Cortex of kidney (tissue), 1 donor: ENCODE results near the gene MLLT11.
A peak's percentile ranks its signal among the peaks of the same experiment; 100 is the strongest.

Experiments
- DNase-seq: peaks from one replicate; lab custom pipeline; 2025; lab: John Stamatoyannopoulos, UW

The MLLT11 gene, protein sequence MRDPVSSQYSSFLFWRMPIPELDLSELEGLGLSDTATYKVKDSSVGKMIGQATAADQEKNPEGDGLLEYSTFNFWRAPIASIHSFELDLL

DNA sequence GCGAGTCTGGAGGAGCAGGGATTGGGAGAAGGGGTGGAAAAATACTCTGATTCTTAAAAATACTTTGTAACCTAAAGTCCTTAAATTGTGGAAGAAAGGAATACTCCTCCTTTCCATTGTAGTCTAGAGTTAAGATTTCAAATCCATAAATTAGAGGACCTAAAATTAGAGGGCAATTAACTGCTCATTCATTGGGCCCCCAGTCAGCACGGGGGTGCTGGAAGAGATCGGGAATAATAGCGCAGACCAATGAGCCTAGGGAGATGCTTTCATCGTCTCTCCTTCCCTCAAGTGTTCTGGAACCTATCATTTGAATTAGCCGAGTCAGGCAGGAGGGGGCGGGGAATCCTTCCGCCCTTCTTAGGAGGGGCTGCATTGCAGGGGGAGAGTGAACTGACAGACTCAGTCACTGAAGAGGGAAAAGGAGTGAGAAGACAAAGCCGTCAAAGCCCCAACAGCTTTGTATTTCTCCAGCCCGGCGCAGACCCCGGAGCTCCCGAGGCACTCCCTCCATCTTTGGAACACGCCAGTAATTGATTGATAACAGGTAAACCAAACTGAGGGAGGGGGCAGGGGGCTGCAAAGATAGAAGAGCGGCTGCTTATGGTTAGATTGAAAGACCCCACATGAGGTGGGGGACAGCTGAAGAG lies at the start of gene MLLT11:
Gene MLLT11 (plus strand): TSS at position 391 of the 650 bp plus-strand sequence. CDS start 6,828 bp downstream, outside the sequence.
- DNase-seq, result no peak

DNA sequence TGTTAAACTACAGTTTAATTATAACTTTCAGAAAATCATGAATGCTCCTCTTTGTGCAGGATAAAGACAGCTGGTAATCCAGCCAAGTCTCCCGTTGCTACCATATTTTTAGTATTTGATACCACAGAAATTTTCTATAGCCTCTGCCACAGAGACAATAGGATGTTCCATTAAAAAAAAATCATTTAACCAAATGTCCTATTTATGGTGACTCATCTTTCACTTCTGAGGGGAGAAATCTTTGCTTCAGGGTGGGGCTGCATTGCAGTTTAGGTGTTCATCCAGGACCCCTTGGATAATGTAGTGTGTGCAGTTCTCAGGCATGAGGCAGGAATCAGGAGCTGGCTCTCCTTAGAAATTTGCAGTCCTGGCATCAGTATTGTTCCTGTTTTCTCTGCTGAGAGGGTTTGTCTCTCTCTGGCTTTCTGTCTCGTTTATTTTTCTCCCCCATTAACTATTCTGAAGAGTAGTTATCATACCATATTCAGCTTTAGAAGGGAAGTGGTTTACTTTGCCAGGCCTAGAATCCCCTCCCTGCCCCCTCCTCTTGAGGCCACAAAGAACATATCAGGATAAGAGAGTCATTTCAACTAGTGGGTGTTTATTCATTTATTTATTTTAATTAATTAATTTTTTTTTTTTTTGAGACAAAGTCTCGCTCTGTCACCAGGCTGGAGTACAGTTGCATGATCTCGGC lies 48.9 kb upstream of the MLLT11 start:
- no peak for DNase-seq

DNA sequence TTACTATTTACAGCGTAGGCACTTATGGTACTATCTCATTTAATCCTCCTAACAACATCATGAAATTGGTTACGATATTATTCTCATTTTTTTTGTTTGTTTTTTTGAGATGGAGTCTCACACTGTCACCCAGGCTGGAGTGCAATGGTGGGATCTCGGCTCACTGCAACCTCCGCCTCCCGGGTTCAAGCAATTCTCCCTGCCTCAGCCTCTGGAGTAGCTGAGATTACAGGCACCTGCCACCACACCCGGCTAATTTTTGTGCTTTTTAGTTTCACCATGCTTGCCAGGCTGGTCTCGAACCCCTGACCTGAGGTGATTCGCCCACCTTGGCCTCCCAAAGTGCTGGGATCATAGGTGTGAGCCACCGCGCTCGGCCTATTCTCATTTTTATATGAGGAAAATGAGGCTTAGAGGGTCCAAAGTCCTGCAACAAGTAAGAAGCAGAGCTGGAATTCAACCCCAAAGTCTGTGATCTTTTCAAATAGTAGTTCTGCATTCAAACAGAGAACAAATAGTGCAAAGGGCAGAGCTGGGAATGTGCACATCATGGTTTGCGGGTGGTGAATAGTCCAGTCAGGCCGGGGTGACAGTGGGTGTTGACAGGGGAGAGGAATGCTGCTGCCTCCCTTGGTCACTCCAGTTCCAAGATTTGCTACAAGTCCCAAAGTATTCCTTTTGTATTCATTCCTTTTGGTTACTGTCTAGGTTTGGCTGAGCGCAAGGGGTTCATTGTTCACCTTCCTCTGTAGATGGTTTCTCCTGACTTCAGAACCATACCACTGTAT lies 47.3 kb upstream of the MLLT11 start:
- no peak for DNase-seq

DNA sequence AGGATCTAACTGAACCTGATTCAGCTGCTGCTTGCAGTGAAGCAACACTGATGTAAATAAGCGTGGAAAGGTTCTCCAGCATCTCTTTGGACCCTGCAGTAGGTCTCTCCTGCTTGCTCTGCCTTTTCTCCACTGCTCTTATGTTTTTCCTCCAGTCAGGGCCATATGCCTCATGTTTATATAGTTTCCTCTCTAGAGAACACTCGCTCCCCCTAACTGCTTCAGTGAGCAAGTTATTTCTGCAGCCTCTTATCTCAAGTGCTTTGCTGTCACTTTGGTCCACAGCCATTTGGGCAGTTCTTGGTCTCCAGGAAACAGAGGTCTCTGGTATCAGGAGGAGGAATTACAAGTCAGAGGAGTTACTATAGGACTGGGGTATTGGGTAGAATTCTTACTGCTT lies 46.7 kb upstream of the MLLT11 start:
- DNase-seq, result no peak

DNA sequence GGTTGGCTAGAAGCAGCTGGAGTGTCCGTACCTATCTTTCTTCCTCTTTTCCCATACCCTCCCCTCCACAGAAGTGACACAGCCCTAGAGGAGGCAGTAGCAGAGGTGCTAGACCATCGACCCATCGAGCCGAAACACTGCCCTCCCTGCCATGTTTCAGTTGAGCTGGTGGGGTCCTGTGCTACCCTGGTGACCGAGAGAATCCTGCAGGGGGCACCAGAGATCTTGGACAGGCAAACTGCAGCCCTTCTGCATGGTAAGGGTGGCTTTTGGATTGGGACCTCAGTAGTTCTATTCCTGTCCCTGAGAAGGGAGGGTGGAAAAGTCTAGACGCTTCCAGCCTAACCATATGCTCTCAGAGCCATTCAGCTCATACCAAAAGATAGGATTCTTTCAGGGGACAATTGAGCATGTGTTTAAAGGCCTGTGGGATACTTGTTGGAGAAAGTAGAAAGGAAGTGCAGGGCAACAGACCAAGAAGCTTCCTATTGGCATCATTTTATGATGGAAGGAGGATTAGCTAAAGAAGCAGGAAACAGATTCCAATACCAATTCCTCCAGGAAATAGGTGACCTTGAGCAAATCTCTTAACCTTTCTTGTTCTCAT lies 35.6 kb upstream of the MLLT11 start:
- DNase-seq, result no peak

DNA sequence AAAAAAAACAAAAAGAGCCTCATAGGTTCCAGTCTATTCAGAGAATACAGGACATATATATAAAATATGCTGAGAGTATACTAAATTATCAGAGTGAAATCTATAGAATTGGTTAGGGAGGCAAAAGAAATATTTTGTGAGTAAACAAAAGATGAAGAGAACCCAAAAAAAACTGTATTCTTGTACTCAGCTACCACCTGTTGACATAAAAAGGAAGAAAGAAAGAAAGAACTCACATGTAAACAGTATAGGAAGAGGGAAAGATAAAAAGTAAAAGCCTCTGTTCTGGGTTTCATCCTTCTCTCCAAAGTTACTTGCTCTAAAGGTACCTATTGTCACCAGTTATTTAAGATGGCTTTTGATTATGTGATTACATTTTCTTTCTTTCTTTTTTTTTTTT lies 33.7 kb upstream of the MLLT11 start:
- no peak for DNase-seq

DNA sequence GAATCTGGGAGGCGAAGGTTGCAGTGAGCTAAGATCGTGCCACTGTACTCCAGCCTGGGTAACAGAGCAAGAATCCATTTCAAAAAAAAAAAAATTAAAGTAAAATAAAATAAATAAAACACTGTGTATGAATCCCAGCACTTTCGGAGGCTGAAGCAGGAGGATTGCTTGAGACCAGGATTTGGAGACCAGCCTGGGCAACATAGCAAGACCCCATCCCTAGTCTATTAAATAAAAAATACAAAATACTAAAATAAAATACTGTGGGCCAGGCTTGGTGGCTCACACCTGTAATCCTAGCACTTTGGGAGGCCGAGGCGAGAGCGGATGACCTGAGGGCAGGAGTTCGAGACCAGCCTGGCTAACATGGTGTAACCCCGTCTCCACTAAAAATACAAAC lies 28.0 kb upstream of the MLLT11 start:
- no peak for DNase-seq

DNA sequence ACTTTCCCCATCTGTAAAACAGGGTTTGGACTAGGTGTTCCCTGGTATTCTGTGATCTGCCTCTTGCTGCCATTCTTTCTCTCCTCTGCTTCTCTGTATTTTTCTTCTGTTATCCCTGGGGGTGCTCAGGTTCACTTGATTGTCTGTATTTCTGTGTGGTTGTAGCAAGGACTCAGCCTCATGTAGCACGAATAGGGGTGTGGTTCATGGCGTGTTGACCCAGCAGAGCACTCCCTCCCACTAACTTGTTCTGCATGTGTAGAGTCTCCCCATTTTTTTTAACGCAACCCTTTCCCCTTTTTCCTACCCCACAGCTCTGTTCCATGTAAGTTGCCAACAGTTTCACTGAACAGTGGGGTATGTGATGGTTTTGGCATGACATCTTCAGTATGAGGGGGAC lies 25.0 kb upstream of the MLLT11 start:
- no peak for DNase-seq

DNA sequence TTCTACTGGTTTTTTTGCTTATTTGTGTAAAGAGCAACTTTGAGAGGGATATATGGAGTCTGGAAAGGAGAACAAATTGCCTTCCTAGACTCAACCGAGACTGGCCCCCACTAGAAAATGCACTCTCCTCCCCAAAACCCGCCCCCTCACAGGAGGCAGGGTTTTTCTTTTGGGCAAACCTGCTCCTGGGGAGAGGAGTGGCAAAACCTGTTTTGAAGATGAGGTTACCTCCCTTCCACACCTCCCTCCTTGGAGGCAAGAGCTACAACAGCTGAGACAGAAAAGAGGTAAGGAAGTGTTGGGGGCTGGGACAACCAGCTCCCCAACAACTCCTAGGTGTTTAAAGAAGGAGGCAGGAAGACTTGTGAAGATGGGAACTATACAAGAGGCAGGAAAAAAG lies 23.8 kb upstream of the MLLT11 start, which contains the start of gene BNIPL:
Gene BNIPL (plus strand): TSS at position 231 of the 400 bp plus-strand sequence. CDS start 140 bp downstream, at position 371.
- DNase-seq, result no peak

DNA sequence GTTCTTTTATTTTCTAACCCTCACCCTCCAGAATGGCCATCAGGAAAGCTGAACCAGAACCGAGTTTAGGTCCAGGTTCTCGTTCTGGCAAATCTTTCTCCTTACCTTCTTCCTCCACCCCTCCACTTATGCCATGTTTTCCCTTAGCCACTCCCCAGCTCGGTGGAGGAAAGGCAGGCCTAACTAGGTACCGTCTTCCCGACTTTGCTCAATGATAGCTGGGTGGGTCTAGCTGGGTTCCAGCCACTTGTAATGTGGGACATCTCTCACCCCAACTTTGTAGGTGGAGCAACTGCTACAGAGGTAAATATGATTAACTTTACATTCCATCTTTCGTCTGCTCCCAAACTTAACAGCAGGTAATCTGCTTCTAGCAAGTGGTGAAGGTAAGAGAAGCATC lies 23.2 kb upstream of the MLLT11 start:
- no peak for DNase-seq

DNA sequence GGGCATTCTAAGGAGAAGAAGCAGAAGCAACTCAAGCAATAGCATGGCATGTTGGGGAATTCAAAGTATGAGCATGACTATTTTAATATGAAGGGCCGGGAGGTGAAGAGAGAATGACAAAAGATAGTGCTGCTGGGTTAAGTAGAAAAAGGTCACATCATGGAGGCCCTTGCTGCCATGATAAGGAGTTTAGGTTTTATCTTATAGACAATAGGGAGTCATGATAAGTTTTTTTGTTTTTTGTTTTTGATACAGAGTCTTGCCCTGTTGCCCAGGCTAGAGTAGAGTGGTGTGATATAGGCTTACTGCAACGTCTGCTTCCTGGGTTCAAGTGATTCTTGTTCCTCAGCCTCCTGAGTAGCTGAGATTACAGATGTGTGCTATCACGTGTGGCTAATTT lies 20.7 kb upstream of the MLLT11 start:
- DNase-seq, result no peak

DNA sequence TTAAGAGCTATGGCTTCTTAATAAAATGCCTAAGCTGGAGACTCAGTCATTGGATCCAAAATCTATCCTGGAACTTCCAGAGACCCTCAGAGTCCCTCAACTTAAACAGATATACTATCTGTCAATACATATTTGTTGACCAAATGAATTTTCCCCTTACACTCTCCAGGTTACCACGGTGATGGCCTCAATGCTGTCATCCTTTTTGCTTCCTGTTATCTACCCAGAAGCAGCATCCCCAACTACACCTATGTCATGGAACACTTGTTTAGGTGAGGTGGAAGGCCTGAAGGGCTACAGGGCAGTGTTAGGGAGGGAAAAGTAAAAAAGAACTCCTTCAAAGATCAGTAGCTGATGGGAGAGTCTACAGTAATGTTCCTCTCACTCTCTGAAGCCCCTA lies 17.0 kb upstream of the MLLT11 start:
- DNase-seq, result no peak

DNA sequence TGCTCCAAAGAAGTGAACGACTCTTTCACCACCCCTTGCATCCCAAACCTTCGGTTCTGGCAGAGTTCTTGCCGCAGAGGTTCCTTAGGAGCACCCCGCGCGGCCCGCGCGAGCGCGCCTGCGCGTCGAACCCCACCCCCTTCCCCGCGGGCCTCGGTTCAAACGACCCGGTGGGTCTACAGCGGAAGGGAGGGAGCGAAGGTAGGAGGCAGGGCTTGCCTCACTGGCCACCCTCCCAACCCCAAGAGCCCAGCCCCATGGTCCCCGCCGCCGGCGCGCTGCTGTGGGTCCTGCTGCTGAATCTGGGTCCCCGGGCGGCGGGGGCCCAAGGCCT lies 12.6 kb upstream of the MLLT11 start, which contains the start of gene C1orf56:
Gene C1orf56 (plus strand): TSS at position 161 of the 334 bp plus-strand sequence. CDS start 97 bp downstream, at position 258.
- peak; percentile 28 for DNase-seq

DNA sequence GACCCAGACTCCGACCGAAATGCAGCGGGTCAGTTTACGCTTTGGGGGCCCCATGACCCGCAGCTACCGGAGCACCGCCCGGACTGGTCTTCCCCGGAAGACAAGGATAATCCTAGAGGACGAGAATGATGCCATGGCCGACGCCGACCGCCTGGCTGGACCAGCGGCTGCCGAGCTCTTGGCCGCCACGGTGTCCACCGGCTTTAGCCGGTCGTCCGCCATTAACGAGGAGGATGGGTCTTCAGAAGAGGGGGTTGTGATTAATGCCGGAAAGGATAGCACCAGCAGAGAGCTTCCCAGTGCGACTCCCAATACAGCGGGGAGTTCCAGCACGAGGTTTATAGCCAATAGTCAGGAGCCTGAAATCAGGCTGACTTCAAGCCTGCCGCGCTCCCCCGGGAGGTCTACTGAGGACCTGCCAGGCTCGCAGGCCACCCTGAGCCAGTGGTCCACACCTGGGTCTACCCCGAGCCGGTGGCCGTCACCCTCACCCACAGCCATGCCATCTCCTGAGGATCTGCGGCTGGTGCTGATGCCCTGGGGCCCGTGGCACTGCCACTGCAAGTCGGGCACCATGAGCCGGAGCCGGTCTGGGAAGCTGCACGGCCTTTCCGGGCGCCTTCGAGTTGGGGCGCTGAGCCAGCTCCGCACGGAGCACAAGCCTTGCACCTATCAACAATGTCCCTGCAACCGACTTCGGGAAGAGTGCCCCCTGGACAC lies 12.1 kb upstream of the MLLT11 start:
- no peak for DNase-seq

DNA sequence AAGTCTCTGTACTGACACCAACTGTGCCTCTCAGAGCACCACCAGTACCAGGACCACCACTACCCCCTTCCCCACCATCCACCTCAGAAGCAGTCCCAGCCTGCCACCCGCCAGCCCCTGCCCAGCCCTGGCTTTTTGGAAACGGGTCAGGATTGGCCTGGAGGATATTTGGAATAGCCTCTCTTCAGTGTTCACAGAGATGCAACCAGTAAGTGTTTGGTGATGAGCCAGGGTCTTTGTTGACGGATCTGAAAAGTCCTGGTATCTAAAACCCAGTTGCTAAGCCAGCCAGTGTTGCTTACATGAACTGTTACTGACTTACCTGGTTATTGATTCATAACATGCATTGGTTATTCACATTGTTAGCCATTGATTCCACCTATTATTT lies 11.6 kb upstream of the MLLT11 start:
- no peak for DNase-seq

DNA sequence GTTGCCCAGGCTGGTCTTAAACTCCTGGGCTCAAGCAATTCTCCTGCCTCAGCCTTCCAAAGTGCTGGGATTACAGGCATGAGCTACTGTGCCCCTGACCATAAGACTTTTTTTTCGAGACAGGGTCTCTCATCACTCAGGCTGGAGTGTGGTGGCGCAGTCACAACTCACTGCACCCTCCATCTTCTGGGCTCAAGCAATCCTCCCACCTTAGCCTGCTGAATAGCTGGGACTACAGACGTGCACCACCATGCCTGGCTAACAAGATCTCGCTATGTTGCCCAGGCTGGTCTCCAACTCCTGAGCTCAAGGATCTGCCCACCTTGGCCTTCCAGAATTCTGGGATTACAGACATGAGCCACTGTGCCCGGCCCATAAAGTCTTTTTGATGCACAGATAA lies 10.7 kb upstream of the MLLT11 start:
- no peak for DNase-seq

DNA sequence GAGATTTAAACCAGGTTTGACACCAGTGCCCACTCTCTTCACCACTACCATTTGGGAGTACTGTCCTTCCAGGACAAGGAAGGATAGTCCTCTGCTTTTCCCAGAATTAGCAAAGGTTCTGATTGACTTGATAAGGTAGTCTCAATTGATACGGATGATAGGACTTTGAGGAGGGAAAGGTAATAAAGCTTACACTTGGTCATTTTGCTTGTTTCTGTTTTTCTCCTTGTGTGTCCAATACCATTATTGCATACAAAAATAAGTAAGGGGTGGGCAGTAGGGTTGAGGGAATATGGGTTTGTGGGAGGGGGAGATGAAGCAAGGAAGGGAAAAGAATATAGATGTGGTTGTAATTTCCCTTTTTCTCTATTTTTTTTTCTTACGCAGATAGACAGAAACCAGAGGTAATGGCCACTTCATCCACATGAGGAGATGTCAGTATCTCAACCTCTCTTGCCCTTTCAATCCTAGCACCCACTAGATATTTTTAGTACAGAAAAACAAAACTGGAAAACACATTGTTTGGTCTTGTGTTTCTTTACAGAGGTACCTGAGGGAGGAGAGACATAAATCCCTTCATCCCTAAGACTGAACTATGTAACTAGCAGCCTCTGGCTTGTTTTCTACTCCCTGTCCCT lies 10.0 kb upstream of the MLLT11 start:
- no peak for DNase-seq

DNA sequence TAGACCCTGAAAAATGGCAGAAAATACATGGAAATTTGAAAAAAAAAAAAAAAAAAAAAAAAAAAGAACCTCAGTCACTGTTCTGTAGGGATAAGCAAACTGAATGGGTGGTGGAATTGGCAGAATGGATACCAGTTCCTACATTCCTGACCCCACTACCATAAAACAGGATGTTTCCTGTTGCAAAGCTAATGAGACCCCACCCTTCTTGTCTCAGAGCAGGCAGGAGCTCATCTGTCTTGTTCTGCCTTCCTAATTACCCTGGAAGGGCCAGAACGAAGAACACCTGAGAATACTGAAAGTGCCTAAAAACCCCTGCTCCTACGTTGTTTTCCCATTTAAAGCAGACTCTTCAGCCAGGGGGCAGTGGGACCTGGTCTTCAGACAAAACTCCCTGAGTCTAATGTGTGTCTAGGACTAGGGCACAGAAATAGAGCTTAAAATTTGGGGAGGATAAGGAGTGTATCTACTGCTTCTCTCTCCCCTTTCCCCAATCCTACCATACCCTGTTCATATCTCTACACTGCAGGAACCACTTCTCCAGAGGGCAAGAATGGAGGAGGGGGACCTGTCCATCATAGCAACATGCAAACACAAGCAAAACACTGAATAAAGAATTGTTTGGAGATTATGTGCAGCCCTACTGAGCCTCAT lies 8.7 kb upstream of the MLLT11 start:
- DNase-seq, result no peak

DNA sequence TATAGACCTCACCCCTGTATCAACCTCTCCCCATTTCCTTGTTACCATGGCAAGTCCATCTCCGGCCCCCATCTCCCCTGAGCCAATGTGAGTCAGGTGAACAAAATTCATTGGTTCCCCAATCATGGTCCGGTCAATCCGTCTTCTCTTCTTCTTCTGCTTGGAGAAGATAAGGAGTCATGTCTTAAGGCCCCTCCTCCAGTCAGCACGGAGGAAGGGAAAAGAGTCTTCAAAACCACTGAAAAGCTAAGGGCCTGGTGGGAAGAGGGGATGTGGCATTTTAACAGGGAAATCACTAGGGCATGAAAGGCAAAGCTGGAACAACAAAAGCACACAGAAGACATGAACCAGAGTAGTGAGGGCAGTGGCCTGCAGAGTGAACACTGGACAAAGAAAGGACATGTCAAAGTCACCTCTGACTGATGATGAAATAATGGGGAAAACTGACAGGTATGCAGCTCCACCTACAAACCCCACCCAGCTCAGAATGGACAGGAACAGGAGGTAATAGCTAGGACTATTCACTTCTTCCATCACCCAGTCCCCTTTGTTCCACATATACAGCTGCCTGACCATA lies 5.1 kb upstream of the MLLT11 start:
- DNase-seq, result no peak

DNA sequence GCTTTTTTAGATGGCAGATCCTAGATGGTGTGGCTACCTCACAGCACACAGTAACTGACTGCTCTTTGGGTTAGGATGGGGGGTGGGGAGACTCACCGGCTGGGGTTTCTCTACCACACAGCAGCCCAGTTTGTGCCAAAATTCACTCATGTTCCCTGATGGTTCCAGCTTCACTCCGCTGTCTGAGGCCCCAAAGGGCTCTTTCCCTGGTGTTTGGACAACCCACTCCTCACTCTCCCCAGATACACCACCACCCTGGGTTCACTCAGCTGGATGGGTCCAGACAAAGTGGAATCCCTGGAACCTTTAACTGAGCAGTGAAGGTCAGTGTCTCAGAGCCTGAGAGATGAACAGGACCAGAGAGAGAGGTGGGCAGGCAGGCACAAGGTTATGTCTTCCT lies 4.6 kb upstream of the MLLT11 start:
- DNase-seq, result no peak
